PC-3 (cell line): ENCODE data around the gene MZT1.

Experiments
- CTCF ChIP-seq: fragments of 300-600 bp; sonication (generic); conservative IDR thresholded peaks from 2 replicates; pipeline ENCODE4 v1.5.1; 2017; ENCODE audit warnings: antibody characterized with exemption, low read depth, mild to moderate bottlenecking, low read length
- EZH2 ChIP-seq: fragments of 300-600 bp; sonication (generic); IDR thresholded peaks from one replicate; pipeline ENCODE4 v1.6.1; 2017; ENCODE audit warnings: antibody characterized with exemption, mild to moderate bottlenecking, low read length; ENCODE audit not compliant: unreplicated experiment

- no peak for TF ChIP-seq CTCF
- TF ChIP-seq EZH2: no peak
These were observed 34.4 kb downstream of the MZT1 start for GRCh38 chr13:72692884-72693514.
